PC-9 (cell line): Measurements from ENCODE around the gene POU2F3.

Source experiments
- CTCF ChIP-seq: fragments of 200-600 bp; sonication (generic); conservative IDR thresholded peaks from 2 replicates; pipeline ENCODE4 v1.6.1; 2017; ENCODE audit warnings: mixed run types, antibody characterized with exemption, mild to moderate bottlenecking, moderate library complexity
- EZH2 ChIP-seq: fragments of 200-600 bp; sonication (generic); IDR thresholded peaks from 2 replicates; pipeline ENCODE4 v1.8.0; 2017; ENCODE audit warnings: antibody characterized with exemption, low read depth

GRCh38 chr11:120283124-120283523, 43.2 kb downstream of the POU2F3 start:
- TF ChIP-seq CTCF (no peak), EZH2 (no peak)
